Measurements from ENCODE around the gene UBE2G1. TPM values are rescaled to one million over a fixed set of nuclear protein-coding genes. Genes with fewer than 3 reads are reported as not detected.
A peak's percentile ranks its signal among the peaks of the same experiment; 100 is the strongest.

Gene UBE2G1
- total and polyA plus RNA-seq, 7 donors: 54.6 to 239 (median 152) TPM

DNA sequence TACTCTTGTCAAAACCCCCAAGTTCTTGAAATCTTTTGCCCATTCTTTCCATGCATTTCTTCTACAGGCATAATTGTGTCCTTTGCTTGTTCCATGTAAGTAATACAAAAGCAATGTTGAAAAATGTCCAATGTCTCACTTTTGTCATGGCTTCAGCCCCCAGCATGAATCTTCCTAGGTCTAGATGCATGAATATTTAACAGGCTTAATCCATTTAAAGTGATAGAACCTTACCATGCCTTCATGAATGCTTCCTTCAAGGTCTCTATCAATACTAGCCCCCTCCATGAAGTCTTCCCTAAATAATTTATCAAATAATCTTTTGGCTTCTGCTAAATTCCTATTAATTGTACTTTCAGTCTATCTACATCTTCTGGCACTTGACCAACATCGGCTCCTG, 56.6 kb downstream of the UBE2G1 start:
- peaks cover 0 to 24% of the 10 kb centered on the region in 2 donors for H3K36me3 ChIP-seq (ENCODE audit: insufficient read depth in 1 of 2, low read depth in 1 of 2)
- H3K27ac ChIP-seq: peak overlapping the region; percentile 46
- H3K4me3 ChIP-seq: no peak overlapping the region
- no peaks in the 10 kb centered on the region for H3K27me3 ChIP-seq (ENCODE audit: insufficient read depth in 3 of 3, low read length in 2 of 3)
- WGBS, 3 donors: 4 to 8% (median 8%) methylated on average over 1 of the region's 1 CpG
- no peaks in the 10 kb centered on the region for H3K9me3 ChIP-seq
- TF ChIP-seq, protein P1, sequence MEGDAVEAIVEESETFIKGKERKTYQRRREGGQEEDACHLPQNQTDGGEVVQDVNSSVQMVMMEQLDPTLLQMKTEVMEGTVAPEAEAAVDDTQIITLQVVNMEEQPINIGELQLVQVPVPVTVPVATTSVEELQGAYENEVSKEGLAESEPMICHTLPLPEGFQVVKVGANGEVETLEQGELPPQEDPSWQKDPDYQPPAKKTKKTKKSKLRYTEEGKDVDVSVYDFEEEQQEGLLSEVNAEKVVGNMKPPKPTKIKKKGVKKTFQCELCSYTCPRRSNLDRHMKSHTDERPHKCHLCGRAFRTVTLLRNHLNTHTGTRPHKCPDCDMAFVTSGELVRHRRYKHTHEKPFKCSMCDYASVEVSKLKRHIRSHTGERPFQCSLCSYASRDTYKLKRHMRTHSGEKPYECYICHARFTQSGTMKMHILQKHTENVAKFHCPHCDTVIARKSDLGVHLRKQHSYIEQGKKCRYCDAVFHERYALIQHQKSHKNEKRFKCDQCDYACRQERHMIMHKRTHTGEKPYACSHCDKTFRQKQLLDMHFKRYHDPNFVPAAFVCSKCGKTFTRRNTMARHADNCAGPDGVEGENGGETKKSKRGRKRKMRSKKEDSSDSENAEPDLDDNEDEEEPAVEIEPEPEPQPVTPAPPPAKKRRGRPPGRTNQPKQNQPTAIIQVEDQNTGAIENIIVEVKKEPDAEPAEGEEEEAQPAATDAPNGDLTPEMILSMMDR (IDR thresholded peaks at IDR 0.05): no peak
- H3K4me1 ChIP-seq: peaks cover 58% of the 10 kb centered on the region
- intact Hi-C loops (cut with DNase I): no loop called here
- DNase-seq (no peak), ATAC-seq (no peak)

DNA sequence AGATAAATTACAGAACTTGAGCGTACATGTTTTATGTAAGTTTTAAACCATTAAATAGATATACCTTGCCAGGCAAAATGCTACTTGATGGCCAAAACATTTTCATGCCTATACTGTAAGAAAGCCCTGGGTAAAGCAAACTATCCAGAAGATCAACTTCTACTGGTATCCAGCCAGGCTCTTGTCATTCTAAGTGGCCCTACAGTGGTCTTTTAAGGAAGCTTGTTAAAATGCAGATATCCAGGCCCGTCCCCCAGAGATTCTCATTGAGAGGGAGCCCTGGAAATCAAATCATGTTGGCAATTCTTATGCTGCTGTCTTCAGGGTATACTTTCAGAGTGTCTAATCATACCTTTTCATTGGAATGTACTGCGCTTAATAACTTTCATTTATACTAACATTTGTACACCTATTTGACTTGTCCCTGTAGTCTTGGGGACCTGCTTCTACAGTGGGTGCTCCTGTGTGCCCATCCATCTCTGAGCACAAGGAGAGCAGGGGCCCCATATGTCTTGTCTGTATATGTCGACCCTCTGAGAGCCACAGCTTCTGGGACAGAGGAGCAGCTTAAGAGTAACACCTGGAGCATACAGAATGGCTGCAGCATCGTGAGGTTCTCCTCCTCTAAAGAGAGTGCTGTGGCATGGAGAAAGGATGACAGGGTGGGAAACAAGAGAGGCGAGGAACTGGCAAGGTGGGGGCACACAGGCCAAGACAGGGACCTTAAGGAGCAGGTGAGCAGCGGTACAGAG, 59.1 kb downstream of the UBE2G1 start:
- H3K36me3 ChIP-seq (ENCODE audit: insufficient read depth in 1 of 2, low read depth in 1 of 2): peaks cover 0 to 36% of the 10 kb centered on the region in 2 donors
- no peak for DNase-seq
- no peak overlapping the region for H3K4me3 ChIP-seq
- WGBS, 3 donors: 85 to 91% (median 85%) methylated on average over 7 of the region's 7 CpGs
- intact Hi-C loops (cut with DNase I): no loop called here
- H3K4me1 ChIP-seq: peaks cover 35% of the 10 kb centered on the region
- no peak for ATAC-seq
- no peaks in the 10 kb centered on the region for H3K27me3 ChIP-seq (ENCODE audit: insufficient read depth in 3 of 3, low read length in 2 of 3)
- no peak overlapping the region for H3K27ac ChIP-seq
- TF ChIP-seq, protein P1 (IDR thresholded peaks at IDR 0.05): no peak
- no peaks in the 10 kb centered on the region for H3K9me3 ChIP-seq

DNA sequence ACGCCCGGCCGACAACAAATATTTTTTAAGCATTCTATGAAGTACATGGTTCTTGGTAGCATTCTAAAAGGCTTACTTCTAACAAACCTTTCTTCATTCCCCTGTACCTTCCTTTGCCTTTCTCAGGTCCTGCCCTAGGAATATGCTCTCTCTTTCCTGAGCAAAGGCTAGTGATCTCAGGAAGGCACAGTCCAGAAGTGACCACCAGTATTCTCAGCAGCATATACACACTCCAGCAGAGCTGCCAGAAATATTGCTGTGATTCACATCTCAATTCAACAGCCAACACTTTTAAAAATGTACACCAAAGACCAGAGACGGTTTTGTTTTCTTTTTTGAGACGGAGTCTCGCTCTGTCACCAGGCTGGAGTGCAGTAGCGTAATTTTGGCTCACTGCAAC, 61.3 kb downstream of the UBE2G1 start:
- Histone ChIP-seq H3K9me3 (no peaks in the 10 kb centered on the region), H3K27me3 (ENCODE audit: insufficient read depth in 3 of 3, low read length in 2 of 3) (no peaks in the 10 kb centered on the region), H3K4me3 (no peak overlapping the region), H3K27ac (peak overlapping the region; percentile 58), H3K4me1 (peaks cover 30% of the 10 kb centered on the region), H3K36me3 (ENCODE audit: insufficient read depth in 1 of 2, low read depth in 1 of 2) (peaks cover 0 to 42% of the 10 kb centered on the region in 2 donors)
- DNase-seq (no peak), ATAC-seq (peak; percentile 36 to 59 (median 52))
- 67 to 84% (median 69%) methylated on average over 7 of the region's 7 CpGs for WGBS, 3 donors
- TF ChIP-seq, protein P1 (IDR thresholded peaks at IDR 0.05): no peak
- intact Hi-C loops (cut with DNase I): loop anchor here in 1 of 2 donors (2.0 kb wide), 1 partner anchor 90 kb away; no protein-coding TSS in a partner anchor

DNA sequence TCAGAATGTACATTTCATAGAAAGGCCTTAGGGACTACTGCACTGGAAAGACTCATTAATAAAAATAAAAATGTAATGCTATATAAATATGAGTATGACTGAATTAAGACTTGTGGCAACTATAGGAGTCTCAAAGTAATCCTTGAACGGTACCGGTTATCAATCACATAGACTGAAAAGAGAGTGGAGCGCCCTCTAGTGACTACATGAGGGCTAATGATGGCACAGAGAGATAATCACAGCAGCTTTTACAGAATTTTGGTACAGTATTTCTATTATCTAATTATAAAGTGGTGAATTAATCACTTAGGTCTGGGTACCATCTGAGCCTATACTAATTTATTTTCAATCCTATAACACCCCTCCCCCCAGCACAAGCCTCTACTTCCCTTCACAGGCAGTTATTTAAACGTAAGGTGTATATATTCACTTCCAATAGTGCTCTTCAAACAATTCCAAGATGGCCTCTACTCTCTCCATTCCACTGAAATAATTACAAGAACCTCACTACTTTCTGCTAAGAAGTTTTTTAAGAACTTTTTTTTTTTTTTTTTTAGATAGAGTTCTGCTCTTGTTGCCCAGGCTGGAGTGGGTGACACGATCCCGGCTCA, 62.0 kb downstream of the UBE2G1 start:
- peaks cover 23% of the 10 kb centered on the region for H3K4me1 ChIP-seq
- no peaks in the 10 kb centered on the region for H3K27me3 ChIP-seq (ENCODE audit: insufficient read depth in 3 of 3, low read length in 2 of 3)
- no peaks in the 10 kb centered on the region for H3K9me3 ChIP-seq
- TF ChIP-seq, protein P1 (IDR thresholded peaks at IDR 0.05): peak; percentile 69
- intact Hi-C loops (cut with DNase I): loop anchor here (2.0 to 5.0 kb wide), 2 partner anchors 87 to 90 kb away; no protein-coding TSS in a partner anchor
- H3K4me3 ChIP-seq: no peak overlapping the region
- peak overlapping the region; percentile 58 for H3K27ac ChIP-seq
- 44 to 49% (median 44%) methylated on average over 6 of the region's 6 CpGs for WGBS, 3 donors
- DNase-seq: no peak
- peaks cover 0 to 42% of the 10 kb centered on the region in 2 donors for H3K36me3 ChIP-seq (ENCODE audit: insufficient read depth in 1 of 2, low read depth in 1 of 2)
- ATAC-seq: peak; percentile 63 to 77 (median 69)

Measured in psoas muscle (tissue), 8 donors.